Measurements from ENCODE around the gene SLC49A4.
"Not testable (repeated sequence)": the region's sequence is repeated elsewhere in the genome, so short reads cannot be mapped to it uniquely, and the experiment has no call there.

SLC49A4 gene, protein sequence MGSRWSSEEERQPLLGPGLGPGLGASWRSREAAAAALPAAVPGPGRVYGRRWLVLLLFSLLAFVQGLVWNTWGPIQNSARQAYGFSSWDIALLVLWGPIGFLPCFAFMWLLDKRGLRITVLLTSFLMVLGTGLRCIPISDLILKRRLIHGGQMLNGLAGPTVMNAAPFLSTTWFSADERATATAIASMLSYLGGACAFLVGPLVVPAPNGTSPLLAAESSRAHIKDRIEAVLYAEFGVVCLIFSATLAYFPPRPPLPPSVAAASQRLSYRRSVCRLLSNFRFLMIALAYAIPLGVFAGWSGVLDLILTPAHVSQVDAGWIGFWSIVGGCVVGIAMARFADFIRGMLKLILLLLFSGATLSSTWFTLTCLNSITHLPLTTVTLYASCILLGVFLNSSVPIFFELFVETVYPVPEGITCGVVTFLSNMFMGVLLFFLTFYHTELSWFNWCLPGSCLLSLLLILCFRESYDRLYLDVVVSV

DNA sequence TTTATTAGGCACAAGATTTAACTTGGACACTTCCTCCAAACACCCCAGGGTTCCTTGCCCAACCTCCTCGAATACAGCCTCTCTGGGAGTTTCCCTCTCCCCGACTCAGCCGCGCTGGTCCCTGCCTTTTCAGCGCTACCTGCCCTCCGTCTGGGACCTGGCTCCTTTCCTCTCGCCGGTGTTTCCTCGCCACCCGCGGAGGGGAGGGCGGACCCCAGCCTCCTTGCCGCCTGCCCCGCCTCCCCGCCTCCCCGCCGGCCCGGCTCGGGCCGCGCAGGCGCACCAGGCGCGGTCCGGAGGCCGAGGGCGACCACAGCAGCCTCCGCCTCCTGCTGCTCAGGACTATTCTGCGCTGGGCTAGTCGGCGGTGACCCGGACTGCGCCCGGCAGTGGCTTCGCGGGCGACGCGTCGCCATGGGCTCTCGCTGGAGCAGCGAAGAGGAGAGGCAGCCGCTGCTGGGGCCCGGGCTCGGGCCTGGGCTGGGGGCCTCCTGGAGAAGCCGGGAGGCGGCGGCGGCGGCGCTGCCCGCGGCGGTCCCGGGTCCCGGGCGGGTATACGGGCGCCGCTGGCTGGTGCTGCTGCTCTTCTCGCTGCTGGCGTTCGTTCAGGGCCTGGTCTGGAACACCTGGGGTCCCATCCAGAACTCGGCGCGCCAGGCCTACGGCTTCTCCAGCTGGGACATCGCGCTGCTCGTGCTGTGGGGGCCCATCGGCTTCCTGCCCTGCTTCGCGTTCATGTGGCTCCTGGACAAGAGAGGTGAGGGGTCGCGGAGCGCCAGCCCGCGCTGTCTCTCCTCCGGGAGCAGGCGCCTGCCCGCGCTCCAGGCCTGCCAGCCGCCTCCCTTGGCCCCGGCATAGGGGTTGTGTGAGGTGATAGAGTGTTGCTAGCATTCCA is at the start of gene SLC49A4:
Gene SLC49A4 (plus strand): TSS at position 291 of the 895 bp plus-strand sequence. CDS start 124 bp downstream, at position 415.
- DNase-seq (ENCODE audit: low read depth in 2 of 2): peak; percentile 5 to 44

DNA sequence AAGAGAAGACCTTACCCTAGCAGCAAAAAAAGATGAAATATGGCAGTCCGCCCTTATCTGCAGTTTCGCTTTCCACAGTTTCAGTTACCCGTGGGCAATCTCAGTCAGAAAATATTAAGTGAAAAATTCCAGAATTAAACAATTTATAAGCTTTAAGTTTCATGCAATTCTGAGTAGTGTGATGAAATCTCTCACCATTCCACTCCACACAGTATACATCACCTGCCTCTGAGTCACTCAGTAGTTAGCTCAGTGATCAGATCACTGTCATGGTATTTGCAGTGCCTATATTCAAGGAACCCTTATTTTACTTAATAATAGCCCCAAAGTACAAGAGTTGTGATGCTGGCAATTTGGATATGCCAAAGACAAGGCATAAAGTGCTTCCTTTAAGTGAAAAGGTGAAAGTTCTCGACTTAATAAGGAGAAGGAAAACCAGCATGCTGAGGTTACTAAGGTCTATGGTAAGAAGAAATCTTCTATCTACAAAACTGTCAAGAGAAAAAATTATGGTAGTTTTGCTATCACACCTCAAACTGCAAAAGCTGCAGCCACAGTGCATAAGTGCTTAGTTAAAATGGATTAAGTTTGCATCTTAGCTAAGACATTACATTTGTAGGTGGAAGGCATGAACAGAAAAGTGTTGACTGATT is 49.4 kb upstream of the SLC49A4 start:
- DNase-seq (ENCODE audit: low read depth in 2 of 2): no peak

DNA sequence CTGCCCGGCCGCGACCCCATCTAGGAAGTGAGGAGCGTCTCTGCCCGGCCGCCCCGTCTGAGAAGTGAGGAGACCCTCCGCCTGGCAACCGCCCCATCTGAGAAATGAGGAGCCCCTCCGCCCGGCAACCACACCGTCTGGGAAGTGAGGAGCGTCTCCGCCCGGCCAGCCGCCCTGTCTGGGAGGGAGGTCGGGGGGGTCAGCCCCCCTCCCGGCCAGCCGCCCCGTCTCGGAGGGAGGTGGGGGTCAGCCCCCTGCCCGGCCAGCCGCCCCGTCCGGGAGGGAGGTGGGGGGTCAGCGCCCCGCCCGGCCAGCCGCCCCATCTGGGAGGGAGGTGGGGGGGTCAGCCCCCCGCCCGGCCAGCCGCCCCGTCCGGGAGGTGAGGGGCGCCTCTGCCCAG is 47.6 kb upstream of the SLC49A4 start:
- not testable (repeated sequence) for DNase-seq (ENCODE audit: low read depth in 2 of 2)

DNA sequence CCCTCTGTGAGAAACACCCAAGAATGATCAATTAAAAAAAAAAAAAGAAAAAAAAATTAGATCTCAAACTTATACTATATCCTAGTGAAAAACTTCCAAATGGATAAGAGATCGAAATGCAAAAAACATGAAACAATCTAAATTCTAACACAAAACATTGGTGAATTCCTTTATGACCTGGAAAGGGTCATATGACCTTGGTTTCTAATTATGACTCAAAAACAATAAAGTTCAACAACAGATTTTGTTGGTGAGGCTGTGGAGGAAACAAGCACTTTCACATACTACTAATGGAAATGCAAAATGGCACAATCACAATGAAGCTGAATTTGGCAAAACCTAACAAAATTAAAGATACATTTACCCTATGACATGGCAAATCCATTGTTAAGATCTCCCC is 46.5 kb upstream of the SLC49A4 start:
- no peak for DNase-seq (ENCODE audit: low read depth in 2 of 2)

DNA sequence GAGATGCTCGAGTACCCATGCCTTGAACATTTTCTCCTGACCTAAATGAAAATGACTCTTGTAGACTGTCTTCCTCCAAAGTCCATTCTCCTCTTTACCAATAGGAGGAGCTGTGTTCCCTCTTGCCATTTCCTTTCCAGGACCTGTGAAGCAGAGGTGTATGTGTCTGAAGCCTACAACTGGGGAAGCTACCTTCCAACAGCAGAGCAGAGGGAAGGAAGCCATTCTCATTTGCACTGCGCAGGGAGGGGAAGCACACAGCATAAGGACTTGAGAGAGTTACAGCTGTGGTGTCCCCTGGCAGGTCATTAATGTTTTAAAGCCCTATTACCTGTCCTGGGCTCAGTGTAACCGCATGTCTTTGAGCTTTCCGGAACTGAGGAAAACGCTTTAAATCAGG is 39.9 kb upstream of the SLC49A4 start:
- DNase-seq (ENCODE audit: low read depth in 2 of 2): no peak

DNA sequence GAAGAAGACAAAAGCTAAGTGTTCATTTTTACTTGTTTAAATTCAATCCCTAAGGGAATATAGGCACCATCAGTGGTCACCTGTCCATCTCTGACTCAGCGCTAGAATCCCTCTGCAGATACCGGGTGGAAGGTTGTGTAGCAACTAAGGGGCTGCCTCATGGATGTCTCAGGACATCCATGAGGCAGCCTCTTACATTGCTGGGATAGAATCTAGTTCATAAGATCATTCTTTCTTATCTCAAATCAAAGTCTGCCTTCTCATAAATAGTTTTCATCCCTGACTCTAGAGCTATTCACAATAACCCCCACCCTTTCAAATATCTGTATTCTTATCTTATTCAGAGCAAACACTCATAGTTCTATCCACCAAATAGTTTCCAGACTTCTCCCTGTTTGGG is 39.4 kb upstream of the SLC49A4 start:
- no peak for DNase-seq (ENCODE audit: low read depth in 2 of 2)

DNA sequence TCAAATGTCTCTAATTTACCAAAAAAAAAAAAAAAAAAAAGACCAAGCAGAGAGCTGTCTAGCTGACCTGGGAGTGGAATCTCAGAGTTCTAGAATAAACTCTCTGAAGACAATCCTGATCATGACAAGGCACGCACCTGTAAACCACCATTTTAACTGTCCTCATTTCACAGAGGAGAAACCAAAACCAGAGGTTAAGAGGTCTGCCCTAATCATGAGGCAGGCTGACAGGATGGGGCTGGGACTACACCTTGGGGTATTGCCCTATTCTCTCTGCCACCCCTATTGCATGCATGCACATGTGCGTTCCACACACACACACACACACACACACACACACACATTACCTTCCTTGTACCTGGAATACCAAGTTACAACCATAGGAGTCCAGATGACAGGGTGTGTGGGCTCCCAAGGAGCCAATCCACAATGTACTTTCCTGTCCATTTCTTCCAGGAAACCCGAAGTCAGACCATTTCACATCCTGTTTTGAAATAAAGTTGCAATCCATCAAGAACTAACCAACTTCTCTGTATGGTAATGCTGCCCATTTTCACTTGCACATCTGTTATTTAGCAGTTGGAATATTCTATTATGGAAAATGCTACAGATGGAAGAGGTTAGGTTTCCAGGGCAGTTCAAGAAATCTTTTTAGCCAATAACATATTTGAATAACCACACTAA is 35.9 kb upstream of the SLC49A4 start:
- no peak for DNase-seq (ENCODE audit: low read depth in 2 of 2)

DNA sequence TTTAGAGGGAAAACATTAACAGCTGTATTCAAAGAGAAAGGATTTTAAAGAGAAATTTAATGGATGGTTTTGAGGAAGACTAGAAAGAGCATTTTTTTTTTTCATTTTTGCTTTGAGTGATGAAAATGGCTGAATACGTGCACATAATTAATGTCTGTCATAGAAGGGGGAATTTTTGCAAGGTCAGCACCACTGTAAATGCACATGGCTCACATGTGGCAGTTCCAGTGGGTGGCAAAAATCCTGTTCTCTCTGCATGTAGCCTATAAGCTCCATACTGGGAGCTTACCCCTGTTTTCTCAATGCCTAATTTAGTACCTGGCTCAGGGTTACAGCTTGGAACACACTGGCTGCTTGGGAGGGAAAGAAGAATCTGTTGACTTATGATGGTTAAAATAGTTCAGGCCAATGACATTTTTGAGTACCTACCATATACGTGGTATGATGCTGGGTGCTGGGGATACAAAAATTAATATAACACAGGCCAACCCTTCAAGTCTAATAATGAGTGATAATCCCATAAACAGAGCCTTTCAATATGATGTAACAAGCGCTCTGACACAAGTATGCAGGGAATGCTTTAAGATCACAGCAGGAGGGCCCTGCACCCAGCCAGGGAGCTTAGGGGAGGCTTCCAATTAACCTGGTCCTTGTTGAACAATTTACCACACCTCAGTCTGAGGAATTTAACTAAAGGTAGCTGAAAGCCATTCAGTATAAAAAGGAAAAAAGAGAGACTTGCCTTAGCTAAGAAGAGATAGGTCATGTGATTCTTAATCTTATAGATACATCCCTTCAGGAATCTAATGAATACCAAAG is 34.2 kb upstream of the SLC49A4 start:
- DNase-seq (ENCODE audit: low read depth in 2 of 2): no peak

DNA sequence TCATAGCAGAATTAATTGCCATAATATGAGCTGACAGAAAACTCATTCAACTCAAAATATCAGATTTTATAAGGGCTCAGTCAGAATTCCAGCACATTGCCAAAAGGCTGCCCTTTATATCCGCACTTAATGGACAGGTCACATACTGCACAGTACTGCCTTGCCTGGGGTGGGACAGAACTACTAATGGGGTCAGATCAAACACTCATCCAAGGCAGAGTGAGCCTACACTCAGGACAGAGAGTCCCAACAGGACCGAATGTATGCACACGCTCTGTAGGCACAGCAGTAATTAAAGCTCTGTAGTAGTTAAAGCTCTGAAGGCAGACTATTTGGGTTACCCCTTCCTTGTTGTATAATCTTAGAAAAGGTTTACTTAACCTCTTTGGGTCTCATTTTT is 28.4 kb upstream of the SLC49A4 start:
- DNase-seq (ENCODE audit: low read depth in 2 of 2): no peak

DNA sequence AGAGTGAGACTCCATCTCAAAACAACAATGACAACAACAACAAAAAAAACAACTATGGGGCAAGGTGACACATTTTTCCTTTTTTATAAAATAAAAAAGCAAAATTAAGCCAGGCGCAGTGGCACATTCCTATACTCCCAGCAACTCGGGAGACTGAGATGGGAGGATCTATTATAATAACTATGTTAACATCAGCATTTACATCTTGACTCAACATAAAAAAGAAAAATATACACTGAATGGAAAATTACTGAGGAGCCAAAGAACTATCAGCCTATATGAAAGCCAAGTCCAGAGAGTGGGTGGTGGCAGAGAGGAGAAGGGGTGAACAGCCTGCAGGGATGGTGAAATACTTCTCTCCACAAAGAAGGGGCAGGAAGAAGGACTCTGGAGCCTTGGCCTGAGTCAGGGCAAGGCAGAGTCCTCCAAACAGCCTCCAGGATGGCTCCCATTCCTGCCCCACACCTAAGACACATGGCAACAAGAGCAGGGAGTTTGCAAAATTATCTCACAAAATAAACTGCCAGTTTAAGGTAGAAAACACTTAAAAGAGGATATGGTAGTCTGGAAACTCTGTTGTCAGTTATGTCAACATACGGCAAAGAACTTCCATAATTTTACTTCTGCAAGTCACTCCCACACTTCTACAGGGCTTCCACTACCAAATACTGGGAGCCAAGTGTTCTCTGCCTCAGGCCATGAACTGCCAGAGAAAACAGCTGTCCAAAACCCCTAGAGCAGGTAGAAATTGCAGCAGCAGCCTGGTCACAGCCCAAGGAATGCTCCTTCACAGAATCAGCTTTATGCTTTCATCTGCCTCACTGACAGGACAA is 27.1 kb upstream of the SLC49A4 start:
- DNase-seq (ENCODE audit: low read depth in 2 of 2): no peak

DNA sequence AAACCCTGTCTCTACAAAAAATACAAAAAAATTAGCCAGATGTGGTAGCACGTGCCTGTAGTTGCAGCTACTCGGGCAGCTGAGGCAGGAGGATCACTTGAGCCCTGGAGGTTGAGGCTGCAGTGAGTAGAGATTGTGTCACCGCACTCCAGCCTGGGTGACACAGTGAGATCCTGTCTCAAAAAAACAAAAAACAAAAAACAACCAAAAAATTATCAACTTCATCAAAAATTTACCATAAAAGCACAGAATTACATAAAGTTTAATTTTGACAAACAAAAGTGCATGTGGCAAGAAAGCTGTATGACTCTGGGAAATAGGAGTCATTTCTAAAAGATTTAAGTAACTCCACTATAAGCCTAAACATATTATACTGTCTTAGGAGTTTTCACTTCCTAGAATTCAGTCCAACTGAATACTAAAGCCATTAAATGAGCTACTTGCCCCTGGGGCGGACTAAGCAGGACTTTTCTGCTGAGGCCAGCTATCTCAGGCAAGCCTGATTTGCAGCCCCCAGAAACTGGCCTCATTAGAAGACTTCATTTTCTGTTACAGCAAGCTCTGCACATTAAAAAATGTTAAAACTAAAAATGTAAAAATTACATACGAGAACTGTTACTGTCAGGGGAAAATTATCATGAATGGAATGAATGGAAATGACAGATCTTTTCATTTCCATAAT is 24.2 kb upstream of the SLC49A4 start:
- DNase-seq (ENCODE audit: low read depth in 2 of 2): no peak

DNA sequence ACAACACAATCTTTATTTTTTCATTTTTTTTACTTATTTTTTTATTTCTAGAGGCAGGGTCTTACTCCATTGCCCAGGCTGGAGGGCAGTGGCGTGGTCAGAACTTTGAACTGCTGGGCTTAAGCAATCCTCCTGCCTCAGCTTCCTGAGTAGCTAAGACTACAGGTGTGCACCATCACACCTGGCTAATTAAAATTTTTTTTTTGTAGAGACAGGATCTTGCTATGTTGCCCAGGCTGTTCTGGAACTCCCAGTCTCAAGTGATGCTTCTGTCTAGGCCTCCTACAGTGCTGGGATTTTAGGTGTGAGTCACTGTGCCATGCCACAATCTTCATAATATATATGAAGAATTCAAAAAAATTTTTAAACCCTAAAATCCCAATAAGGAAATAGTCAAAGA is 22.0 kb upstream of the SLC49A4 start:
- no peak for DNase-seq (ENCODE audit: low read depth in 2 of 2)

DNA sequence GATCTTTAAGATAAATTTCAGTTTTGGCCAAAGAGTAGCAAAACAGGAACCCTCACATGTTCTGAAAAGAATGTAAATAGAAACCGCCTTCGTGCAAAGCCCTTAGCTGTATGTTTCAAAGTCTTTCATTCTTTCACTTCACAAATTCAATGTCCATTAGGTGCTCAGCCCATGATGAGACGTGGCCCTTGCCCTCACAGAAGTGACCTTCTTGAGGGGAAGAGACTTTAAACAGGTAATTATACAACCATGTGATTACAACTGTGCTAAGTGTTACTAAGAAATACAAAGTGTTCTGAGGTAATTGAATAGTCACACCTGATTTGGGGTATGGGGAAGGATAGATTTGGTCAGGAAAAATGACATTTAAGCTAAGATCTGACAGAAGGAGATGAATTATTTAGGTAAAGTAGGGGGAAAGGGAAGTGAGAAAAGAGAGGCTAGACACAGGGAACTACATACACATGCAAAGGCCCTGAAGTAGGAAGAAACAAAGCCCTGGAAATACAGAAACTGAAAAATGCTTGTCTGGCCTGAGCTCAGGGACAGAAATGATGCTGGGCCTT is 20.8 kb upstream of the SLC49A4 start:
- no peak for DNase-seq (ENCODE audit: low read depth in 2 of 2)

DNA sequence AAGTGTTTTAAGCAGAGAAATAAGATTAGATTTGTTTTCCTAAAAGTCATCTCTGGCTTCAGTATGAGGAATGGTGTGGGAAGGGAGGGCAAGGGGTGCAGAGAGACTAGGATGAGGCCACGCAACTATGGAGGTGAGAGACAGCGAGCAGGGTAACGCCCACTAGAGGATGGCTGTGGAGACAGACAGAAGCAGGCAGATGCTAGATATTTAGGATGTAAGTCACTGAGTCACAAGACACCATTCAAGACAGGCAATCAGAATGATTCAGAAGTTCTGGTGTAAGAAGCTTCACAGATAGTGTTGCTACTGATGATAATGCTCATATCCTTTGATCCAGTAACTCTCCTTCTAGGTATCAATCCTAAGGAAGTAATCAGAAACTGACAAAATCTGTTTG is 20.3 kb upstream of the SLC49A4 start:
- DNase-seq (ENCODE audit: low read depth in 2 of 2): no peak

DNA sequence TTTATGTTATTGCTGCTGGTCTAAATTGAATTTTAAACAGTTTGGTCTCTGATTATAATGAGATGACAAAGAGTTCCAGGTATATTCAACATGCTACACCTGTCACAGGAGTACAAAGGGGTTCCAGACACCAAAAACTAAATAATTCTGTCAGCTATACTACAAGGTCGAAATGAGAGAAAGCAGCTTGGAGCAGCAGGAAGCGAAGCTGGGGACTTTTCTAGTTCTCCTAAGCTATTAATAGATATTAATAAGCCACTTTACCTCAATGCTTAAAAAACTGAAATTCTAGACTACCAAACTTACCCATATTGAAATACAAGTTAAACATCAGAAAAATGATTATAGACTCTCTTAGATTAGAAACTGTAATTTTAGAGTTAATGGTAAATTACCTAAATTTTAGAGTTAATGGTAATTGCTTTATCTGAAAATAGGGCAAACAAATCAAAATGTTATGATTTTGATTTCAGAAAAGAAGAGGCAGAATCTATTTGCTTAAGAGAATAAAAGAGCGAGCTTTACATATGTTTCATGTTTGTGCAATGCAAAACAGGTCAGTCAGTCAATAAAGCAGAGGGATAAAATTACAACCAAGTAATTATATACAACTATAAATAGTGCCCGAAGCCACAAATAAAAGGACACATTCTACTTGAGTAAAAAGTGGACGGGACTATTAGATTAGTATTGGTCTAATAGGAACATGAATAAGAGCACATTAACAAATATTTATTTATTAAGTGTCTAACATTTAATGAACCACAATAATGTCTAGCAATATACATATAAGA is 18.0 kb upstream of the SLC49A4 start:
- no peak for DNase-seq (ENCODE audit: low read depth in 2 of 2)

DNA sequence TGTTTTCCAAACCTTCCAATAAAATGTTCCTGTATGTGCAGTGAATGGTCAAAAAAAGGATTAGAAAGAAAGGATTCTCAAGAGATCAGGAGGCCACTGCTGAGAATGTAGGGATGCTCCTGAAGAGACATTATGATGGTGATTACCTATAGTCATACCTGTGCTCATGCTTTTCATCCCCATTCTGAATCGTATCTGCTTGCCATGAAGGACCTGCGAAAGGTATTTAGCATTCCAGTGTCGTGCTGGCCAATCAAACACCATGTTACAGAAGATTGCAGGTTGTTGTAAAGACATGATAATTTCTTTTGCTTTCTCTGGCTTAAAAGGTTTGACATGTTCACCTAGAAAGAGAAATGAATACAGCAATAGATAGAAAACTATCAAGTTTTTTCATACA is 17.3 kb upstream of the SLC49A4 start:
- DNase-seq (ENCODE audit: low read depth in 2 of 2): no peak

DNA sequence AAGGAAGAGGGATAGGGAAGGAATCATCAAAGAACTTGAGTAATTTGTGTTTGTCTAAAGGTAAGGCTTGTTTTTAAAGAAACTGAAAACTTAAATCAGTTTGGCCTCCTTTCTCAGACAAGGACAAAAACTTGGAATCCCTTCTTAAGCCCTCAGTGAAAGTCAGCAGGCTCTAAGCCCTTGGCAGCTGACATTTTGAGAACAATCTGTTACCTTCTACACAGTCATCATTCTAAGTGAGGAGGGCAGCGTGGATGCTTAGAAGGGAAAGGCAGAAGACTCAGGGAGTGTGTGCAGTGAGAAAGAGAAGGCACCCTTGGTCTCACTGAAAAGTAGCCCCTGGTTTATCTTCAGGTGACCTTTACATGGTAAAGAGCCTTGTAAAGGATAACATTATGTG is 12.1 kb upstream of the SLC49A4 start:
- no peak for DNase-seq (ENCODE audit: low read depth in 2 of 2)

DNA sequence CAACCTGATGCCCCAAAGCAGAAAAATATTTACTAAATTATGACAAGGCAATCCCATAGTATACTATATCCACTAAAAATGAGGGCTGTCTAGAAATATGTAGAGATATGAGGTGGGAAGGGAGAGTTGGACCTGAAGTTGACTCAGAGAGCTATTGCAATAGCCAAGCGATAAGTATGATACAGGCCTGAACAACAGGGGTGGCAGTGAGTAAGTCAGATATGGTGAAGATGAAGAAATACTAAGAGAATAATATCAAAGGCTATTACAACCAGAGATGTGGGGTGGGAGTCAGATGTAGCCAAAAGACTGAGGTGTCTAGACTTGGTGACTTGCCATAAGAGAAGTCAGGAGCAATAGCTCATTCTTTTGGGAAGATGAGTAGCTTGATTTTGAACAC is 10.4 kb upstream of the SLC49A4 start:
- DNase-seq (ENCODE audit: low read depth in 2 of 2): no peak

All from stimulated activated CD4-positive, alpha-beta T cell treated with anti-CD3 and anti-CD28 coated beads, Interleukin-1b, Interleukin-23, amount 100 ng/mL, for 1 hour (primary cell).